HG03097 (cell line): ENCODE data around the gene CDK3.
"Not testable (repeated sequence)": the region's sequence is repeated elsewhere in the genome, so short reads cannot be mapped to it uniquely, and the experiment has no call there.

Experiments
- ATAC-seq: cut with Tn5 transposase; IDR thresholded peaks from one replicate; pipeline ENCODE4 v1.9.1; 2021; ENCODE audit not compliant: unreplicated experiment, low FRiP score

CDK3 gene

GRCh38 chr17:76036497-76037261 is 36.0 kb downstream of the CDK3 start:
- no peak for ATAC-seq

- no peak for ATAC-seq
These were observed 37.4 kb downstream of the CDK3 start for GRCh38 chr17:76038050-76038449.

GRCh38 chr17:76039121-76039520 is 38.5 kb downstream of the CDK3 start:
- no peak for ATAC-seq

DNA sequence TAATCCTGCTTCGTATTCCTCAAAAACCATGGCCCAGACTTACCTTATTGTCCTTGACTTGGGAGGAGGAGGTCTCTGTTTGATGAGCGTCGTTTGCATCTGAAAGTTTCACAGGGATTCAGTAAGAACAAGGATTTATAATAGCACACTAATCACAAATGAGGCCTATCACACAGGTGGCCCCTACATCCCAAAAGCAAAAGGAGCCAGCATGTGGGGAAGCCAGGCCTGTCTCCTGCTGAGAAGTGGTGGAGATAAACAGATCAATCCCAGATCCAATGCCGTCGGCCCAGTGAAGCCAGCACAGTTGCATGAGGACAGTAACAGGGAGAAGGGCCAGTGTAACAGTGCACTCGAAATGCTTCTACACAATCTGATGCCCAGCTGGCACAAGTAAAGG is 39.7 kb downstream of the CDK3 start:
- no peak for ATAC-seq

- ATAC-seq = not testable (repeated sequence)
These were observed 42.2 kb downstream of the CDK3 start for GRCh38 chr17:76042868-76043267.

DNA sequence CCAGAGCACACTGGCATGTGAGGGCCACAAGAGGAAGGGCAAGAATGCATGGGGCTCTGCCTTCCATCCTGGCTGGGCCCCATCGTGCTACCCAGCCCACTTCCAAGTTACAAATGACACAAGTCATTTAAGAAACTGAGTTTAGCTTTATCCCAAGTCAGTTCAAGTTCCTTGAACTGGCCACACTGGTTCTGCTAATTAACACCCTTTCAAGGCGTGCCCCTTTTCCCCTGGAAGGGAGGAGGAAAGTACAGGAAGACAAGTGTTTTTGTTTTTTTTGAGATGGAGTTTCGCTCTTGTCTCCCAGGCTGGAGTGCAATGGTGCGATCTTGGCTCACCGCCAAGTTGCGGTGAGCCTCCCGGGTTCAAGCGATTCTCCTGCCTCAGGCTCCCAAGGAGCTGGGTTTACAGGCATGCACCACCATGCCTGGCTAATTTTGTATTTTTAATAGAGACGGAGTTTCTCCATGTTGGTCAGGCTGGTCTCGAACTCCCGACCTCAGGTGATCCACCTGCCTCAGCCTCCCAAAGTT is 43.9 kb downstream of the CDK3 start:
- ATAC-seq = not testable (repeated sequence)

DNA sequence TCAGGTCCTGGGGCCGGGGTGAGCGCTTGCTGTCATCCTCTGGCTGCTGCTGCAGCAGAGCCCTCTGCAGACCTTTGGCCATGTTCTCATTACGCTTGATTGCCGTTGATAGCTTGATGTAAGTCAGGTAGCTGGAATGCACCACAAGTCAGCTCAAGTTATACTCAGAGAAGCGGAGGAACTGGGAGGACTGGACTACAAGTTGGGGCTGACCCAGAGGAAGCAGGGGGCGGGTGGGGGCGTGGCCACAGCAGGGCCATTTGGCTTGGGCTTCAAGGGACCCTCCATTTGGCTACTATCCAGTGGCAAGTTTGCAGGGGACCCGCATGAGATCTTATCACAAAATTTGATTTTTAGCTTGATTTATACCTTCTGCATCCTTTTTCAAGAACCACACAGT is 45.4 kb downstream of the CDK3 start:
- no peak for ATAC-seq

DNA sequence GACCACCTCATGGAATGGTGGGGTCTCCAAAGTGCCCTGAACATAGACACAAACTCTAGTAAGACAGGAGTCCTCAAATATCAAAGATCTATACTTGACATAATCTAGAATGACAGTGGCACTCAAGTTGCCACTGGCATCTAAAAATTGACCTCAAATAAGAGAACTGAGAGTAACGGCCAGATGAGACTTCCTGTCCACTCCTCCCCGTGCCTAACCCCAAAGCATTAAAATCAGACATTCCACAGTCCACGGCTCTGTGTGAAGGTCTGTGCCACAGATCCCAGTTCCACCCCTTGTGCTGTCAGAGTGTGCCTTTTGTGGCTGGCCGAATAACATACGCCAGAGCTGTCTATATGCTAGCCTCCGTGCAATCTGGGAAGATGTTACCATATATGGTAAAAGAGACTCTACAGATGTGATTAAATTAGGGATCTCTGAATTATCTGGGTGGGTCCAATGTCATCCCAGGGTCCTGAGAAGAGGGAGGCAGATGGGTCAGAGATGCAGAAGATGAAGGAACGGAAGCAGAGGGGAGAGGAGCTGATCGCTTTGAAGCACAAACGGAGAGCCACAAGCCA is 47.5 kb downstream of the CDK3 start:
- no peak for ATAC-seq

DNA sequence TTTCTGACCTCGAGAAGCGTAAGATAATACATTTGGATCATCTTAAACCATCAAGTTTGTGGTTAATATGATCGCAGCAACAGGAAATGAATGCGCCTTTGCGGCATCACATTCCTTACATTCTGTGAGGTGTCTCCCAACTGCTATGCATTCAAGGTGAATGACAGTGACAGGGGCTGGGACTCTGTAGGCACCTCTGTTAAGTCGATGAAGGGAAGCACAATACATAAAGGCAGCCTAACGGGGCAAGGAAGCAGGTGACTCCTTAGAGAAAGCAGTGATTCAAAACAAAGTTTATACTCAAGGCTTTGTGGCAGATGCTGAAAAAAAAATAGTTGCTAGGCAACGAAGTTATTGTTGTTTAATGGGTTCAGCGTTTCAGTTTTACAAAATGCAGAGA is 48.1 kb downstream of the CDK3 start:
- ATAC-seq = no peak

- ATAC-seq = no peak
These were observed 48.6 kb downstream of the CDK3 start for GRCh38 chr17:76049239-76049638.

DNA sequence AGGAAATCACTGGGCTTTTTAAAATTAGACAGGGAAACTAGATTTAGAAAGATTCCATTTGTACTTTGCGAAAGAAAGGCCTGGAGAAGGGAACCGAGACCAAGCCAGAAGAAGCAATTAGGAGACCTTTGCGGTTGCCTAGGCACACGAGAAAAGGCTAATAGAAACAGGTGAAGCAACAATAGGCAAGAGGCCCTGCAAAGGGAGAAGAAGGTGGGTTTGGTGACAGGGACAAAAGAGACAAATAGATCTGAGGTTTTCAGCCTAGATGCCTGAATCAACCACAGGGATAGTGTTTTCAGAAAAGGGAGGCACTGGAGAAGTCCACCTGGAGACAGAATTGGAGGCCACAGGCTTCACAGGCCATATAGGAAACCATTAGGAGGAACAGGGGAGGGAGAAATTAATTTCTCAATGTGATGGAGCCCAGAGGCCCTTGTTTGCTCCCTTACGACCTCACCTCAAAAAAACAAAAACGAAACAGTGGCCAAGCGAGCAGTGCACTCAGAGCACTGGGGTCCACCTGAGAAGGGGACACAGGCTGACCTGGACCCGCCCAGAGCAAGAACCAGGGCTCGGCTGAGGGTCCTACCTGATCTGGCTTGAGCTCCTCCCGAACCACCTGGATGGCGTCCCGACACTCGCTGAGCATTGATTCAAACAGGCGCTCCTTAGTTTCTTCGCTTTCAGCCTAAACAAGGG is 49.3 kb downstream of the CDK3 start:
- no peak for ATAC-seq

- ATAC-seq = no peak
These were observed 50.1 kb downstream of the CDK3 start for GRCh38 chr17:76050538-76051467.

- ATAC-seq = no peak
These were observed 50.9 kb downstream of the CDK3 start for GRCh38 chr17:76051561-76051960.

- ATAC-seq = no peak
These were observed 52.8 kb downstream of the CDK3 start for GRCh38 chr17:76053246-76054111.

GRCh38 chr17:76054112-76054476 is 53.4 kb downstream of the CDK3 start:
- ATAC-seq = no peak
